Activated T-cell treated with anti-CD3 and anti-CD28 coated beads for 48 hours (primary cell): ENCODE data around the gene GPR119.
A peak's percentile ranks its signal among the peaks of the same experiment; 100 is the strongest.
"Not testable (repeated sequence)": the region's sequence is repeated elsewhere in the genome, so short reads cannot be mapped to it uniquely, and the experiment has no call there.

Source experiments
- DNase-seq: peaks from one replicate; pipeline ENCODE4 v3.0.0-alpha.2; 2020; ENCODE audit warnings: low read depth

GPR119 gene

DNA sequence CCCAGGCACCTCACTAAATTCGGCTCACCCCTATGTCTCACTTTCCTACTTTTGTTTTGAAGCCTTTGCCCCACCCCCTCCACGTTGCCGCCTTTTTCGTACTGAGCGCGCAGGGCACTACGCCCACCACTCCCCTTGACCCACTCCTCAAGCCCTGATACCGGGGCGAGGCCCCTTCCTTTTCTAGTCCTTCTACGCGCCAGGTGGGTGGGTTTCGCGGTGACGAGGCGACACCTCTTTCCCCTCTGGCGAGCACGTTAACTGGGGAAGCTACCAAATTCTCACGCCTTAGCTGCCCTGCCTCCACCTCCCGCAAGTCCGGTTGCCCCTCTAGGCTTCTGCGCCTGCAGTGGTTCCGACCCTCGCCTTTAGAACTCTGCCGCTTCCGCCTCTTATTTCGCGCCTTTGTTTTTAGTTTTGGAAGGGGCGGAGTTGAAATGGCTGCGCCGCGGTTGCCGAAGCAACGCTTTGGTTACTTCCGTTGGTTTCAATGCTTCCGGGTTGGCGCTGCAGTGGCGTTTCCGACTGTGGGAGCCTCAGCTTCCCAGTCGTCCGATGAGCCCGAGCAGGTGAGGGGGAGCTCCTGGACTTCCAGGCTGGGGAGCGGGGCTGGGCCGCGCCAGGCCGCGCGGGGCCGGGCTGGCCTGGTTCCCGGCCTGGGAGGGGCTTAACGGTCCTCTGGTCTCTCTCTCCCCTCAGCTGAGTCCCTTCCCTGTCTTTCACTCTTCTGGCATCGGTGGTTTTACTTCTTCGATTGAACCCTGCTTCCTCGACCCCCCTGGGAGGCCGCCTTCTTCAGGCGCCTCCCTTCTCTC lies 45.9 kb downstream of the GPR119 start, which contains the start of gene SLC25A14:
TSS of gene SLC25A14 (plus strand) at position 512 of the 815 bp plus-strand sequence. CDS start 360 bp downstream, outside the sequence.
- peak; percentile 52 for DNase-seq

- not testable (repeated sequence) for DNase-seq
Measured at GRCh38 chrX:130338869-130339268, 46.6 kb downstream of the GPR119 start.

GRCh38 chrX:130336531-130336930 lies 48.9 kb downstream of the GPR119 start:
- DNase-seq = no peak
